K562 (cell line): ENCODE measurements around the gene KDELR3. TPM values are rescaled to one million over a fixed set of nuclear protein-coding genes. Genes with fewer than 3 reads are reported as not detected.

Experiments
- ATAC-seq: fragments of 200-7000 bp; cut with Tn5 transposase; 3 replicates; pipeline ENCODE4 v1.9.1; 2020; ENCODE audit warnings: moderate library complexity
- BruUV-seq: library from RNA; stranded (reverse); fragments of 400-500 nt; replicated peaks from 2 replicates; lab custom pipeline; 2021; lab: Mats Ljungman, UMichigan
- CTCF ChIA-PET: fragments of 300-600 bp; formaldehyde crosslinking; extraction: SDS; loops from one replicate; lab custom pipeline; 2021; ENCODE audit warnings: low intra/inter-chr PET ratio; lab: Yijun Ruan, JAX
- POLR2A ChIA-PET: fragments of 300-600, 350-650 bp; sonication (Branson Sonifier 250); formaldehyde crosslinking; extraction: SDS; loops from one replicate; lab custom pipeline; 2021; ENCODE audit warnings: antibody characterized with exemption, inconsistent platforms; lab: Yijun Ruan, JAX
- DNase-seq, 4 experiments: peaks; one replicate each; pipeline versions ENCODE4 v3.0.0 to v3.0.0-alpha.2; 2011 to 2018; ENCODE audit warnings: low spot score in 3 of 4, mixed read lengths in 3 of 4; ENCODE audit errors: extremely low read depth in 1 of 4
- FAIRE-seq: peaks from 2 replicates; lab custom pipeline; 2011; peaks lifted over from hg19 to GRCh38; lab: Jason Lieb, UNC
- H2AFZ ChIP-seq: 2 replicates; pipeline ENCODE4 v1.6.0; 2011; ENCODE audit warnings: low read depth, low read length, control low read depth, inconsistent platforms
- H3K27ac ChIP-seq: fragments of 200-600 bp; 3 replicates; pipeline ENCODE4 v1.8.0; 2011; ENCODE audit warnings: low read depth, mild to moderate bottlenecking, control low read depth, inconsistent platforms, low read length, moderate library complexity, mixed read lengths; ENCODE audit errors: extremely low read depth
- H3K27me3 ChIP-seq, 2 experiments: fragments of 300-600 bp in 1 of 2; 2 replicates in 1 of 2; 3 replicates in 1 of 2; pipeline versions ENCODE4 v1.6.0 to v1.8.0; 2011; ENCODE audit warnings: inconsistent platforms in 2 of 2, low read length in 2 of 2, mild to moderate bottlenecking in 1 of 2, mixed read lengths in 1 of 2, moderate library complexity in 1 of 2; ENCODE audit not compliant: control insufficient read depth in 2 of 2, insufficient read depth in 2 of 2
- H3K36me3 ChIP-seq: fragments of 300-600 bp; 3 replicates; pipeline ENCODE4 v1.8.0; 2011; ENCODE audit warnings: mild to moderate bottlenecking, low read length, inconsistent platforms; ENCODE audit not compliant: control insufficient read depth, insufficient read depth
- H3K4me1 ChIP-seq, 2 experiments: fragments of 200-600 bp in 1 of 2; replicated peaks in 1 of 2; 2 replicates in 1 of 2; 3 replicates in 1 of 2; pipeline versions ENCODE4 v1.5.1 to v1.8.0; 2011; ENCODE audit warnings: inconsistent platforms in 2 of 2, low read length in 2 of 2, mild to moderate bottlenecking in 1 of 2, mixed read lengths in 1 of 2, moderate library complexity in 1 of 2; ENCODE audit not compliant: control insufficient read depth in 2 of 2, insufficient read depth in 2 of 2
- H3K4me2 ChIP-seq: 2 replicates; pipeline ENCODE4 v1.6.1; 2011; ENCODE audit warnings: low read length, control low read depth, inconsistent platforms, mixed read lengths; ENCODE audit not compliant: insufficient read depth
- H3K4me3 ChIP-seq: fragments of 200-600 bp; sonication (generic), shearing (Covaris generic); 2 replicates; pipeline ENCODE4 v1.5.1; 2016; ENCODE audit warnings: control low read depth, inconsistent platforms
- H3K79me2 ChIP-seq: fragments of 200-600 bp; 3 replicates; pipeline ENCODE4 v1.8.0; 2011; ENCODE audit warnings: low read length, inconsistent platforms; ENCODE audit not compliant: control insufficient read depth, insufficient read depth
- H3K9ac ChIP-seq, 2 experiments: 2 replicates each; pipeline versions ENCODE4 v1.6.0 to v1.6.1; 2011; ENCODE audit warnings: low read depth in 2 of 2, low read length in 2 of 2, control low read depth in 1 of 2, inconsistent platforms in 1 of 2, mild to moderate bottlenecking in 1 of 2, mixed read lengths in 1 of 2; ENCODE audit not compliant: insufficient read depth in 1 of 2
- H3K9me1 ChIP-seq: one replicate; pipeline ENCODE4 v1.6.0; 2011; ENCODE audit warnings: inconsistent platforms, mild to moderate bottlenecking, low read length, moderate library complexity; ENCODE audit not compliant: control insufficient read depth, insufficient read depth
- H3K9me3 ChIP-seq: replicated peaks from 2 replicates; pipeline ENCODE4 v1.5.1; 2011; ENCODE audit warnings: low read depth, low read length, inconsistent platforms; ENCODE audit not compliant: control insufficient read depth, insufficient read depth
- H4K20me1 ChIP-seq: replicated peaks from 2 replicates; pipeline ENCODE4 v1.6.1; 2011; ENCODE audit warnings: low read length, inconsistent platforms, mixed read lengths; ENCODE audit not compliant: control insufficient read depth, insufficient read depth
- CBX2 ChIP-seq: fragments of 200-600 bp; sonication (generic); IDR thresholded peaks from one replicate; pipeline ENCODE4 v1.6.1; 2012; ENCODE audit warnings: mild to moderate bottlenecking, low read length, inconsistent platforms; ENCODE audit not compliant: insufficient read depth, poor library complexity, severe bottlenecking
- DMBX1 ChIP-seq: fragments of 250-450 bp; sonication (Bioruptor Pico); IDR thresholded peaks from 2 replicates; pipeline ENCODE4 v1.8.0; 2022; ENCODE audit warnings: inconsistent platforms, mild to moderate bottlenecking, moderate library complexity, borderline replicate concordance
- E2F1 ChIP-seq: sonication (generic); formaldehyde crosslinking; IDR thresholded peaks from 2 replicates; pipeline ENCODE4 v1.8.1; 2023; ENCODE audit warnings: mild to moderate bottlenecking, missing genetic modification reagents, moderate library complexity
- HMG20A ChIP-seq: fragments of 450-650 bp; formaldehyde crosslinking; conservative IDR thresholded peaks from 2 replicates; pipeline ENCODE4 v1.4.0; 2020; ENCODE audit warnings: mild to moderate bottlenecking, mixed read lengths
- HNRNPLL ChIP-seq: fragments of 200-400 bp; formaldehyde crosslinking; IDR thresholded peaks from 2 replicates; pipeline ENCODE4 v1.6.1; 2017; ENCODE audit warnings: low read length, low read depth, mild to moderate bottlenecking; ENCODE audit not compliant: poor library complexity, severe bottlenecking
- TBL1XR1 ChIP-seq, 2 experiments: IDR thresholded peaks; 2 replicates each; pipeline ENCODE4 v1.6.1; 2012; ENCODE audit warnings: improper control_type of control experiment in 2 of 2, low read length in 2 of 2, mild to moderate bottlenecking in 1 of 2
- ZNF134 ChIP-seq: fragments of 250-450 bp; sonication (Bioruptor Pico); conservative IDR thresholded peaks from 2 replicates; pipeline ENCODE4 v1.4.0; 2020
- ZNF318 ChIP-seq, 2 experiments: fragments of 450-650 bp; IDR thresholded peaks; 2 replicates each; pipeline ENCODE4 v1.6.1; 2016; ENCODE audit warnings: mild to moderate bottlenecking in 2 of 2, borderline replicate concordance in 1 of 2, low read depth in 1 of 2, moderate library complexity in 1 of 2
- WGBS: fragments of 100-300 bp; shearing (Covaris generic); methylation state at CpG from one replicate; pipeline ENCODE4 v1.1.6; 2016; ENCODE audit warnings: low coverage, mixed read lengths; ENCODE audit not compliant: insufficient coverage; ENCODE audit errors: missing lambda C conversion rate; 5-methylcytosine and 5-hydroxymethylcytosine counted together
- in situ Hi-C: fragments of 300-500 bp; cut with MboI; formaldehyde crosslinking; loops from 4 replicates; pipeline ENCODE4 v1.15.0; 2018; ENCODE audit warnings: inconsistent platforms, mixed read lengths
- intact Hi-C: fragments of 100-400 bp; cut with micrococcal nuclease; formaldehyde crosslinking; loops from 2 replicates; pipeline ENCODE4 v1.14.2; 2022
- polyA plus RNA-seq, 8 experiments: library from polyadenylated mRNA; depleted of rRNA in 4 of 8; stranded (reverse) in 5 of 8; unstranded in 3 of 8; fragments of >200 nt; fragmentation: Nextera tagmentation in 2 of 8; fragmentation: Illumina TruSeq in 1 of 8; extraction: Ambion mirVana in 2 of 8; extraction: Trizol in 1 of 8; gene quantifications; 2 replicates each; pipeline versions ENCODE4 v1.2.1 to v1.2.3, GENCODE V29; 2011 to 2014; ENCODE audit warnings: inconsistent platforms in 1 of 8, missing spikeins in 1 of 8
- total RNA-seq, 7 experiments: library from RNA; depleted of rRNA in 6 of 7; stranded (reverse); fragments of >200 nt in 6 of 7; fragmentation: Illumina TruSeq in 2 of 7; extraction: Trizol in 2 of 7; gene quantifications; 2 replicates each; pipeline versions ENCODE4 v1.2.1 to v1.2.3, GENCODE V29; 2011 to 2021; ENCODE audit warnings: low replicate concordance in 1 of 7

The KDELR3 gene
- total and polyA plus RNA-seq, 9 of the 15 experiments (the other 6 are each of a cell fraction or from before 2014, with no cell fraction given) = 7.1 to 44.8 (median 9.6) TPM

- 31% methylated on average over 6 of the region's 17 CpGs for WGBS
- ATAC-seq (no peak), DNase-seq (no peak), FAIRE-seq (no peak)
- no peaks in the 10 kb centered on the region for H4K20me1 ChIP-seq
- no peak overlapping the region for H3K27ac ChIP-seq
- no peaks in the 10 kb centered on the region for H3K36me3 ChIP-seq
- H3K4me2 ChIP-seq = no peak overlapping the region
- no peaks in the 10 kb centered on the region for H3K79me2 ChIP-seq
- no peaks in the 10 kb centered on the region for H3K9me3 ChIP-seq
- no peaks in the 10 kb centered on the region for H3K9me1 ChIP-seq
- no peaks in the 10 kb centered on the region; a peak in 1 of 5 replicates for H3K27me3 ChIP-seq
- in situ Hi-C loops = no loop called here
- H2AFZ ChIP-seq = no peak overlapping the region
- intact Hi-C loops = no loop called here
- peak overlapping the region in 1 of 2 experiments; percentile 91; a peak in 2 of 4 replicates for H3K9ac ChIP-seq
- H3K4me3 ChIP-seq = no peak overlapping the region; the same call in 1 of the 2 replicates
- no TSS peak for BruUV-seq
- CTCF ChIA-PET = no interaction called here
- peaks cover 4 to 37% of the 10 kb centered on the region in 2 experiments; a peak in 4 of 5 replicates for H3K4me1 ChIP-seq
- POLR2A ChIA-PET = no interaction called here
- TF ChIP-seq TBL1XR1 (IDR thresholded peaks at IDR 0.05; ENCODE audit: low read length in 2 of 2) (no peak), HMG20A (CRISPR knock-in tag) (no peak), E2F1 (CRISPR knock-in tag) (no peak), HNRNPLL (no peak), DMBX1 (no peak), ZNF134 (no peak), ZNF318 (IDR thresholded peaks at IDR 0.05; ENCODE audit: borderline replicate concordance in 1 of 2, low read depth in 1 of 2) (no peak), CBX2 (no peak)
Measured at GRCh38 chr22:38456272-38456835, 11.5 kb upstream of the KDELR3 start.
